ENCODE measurements around the gene MACROH2A2. TPM values are rescaled to one million over a fixed set of nuclear protein-coding genes. Genes with fewer than 3 reads are reported as not detected.

MACROH2A2 gene
- total and polyA plus RNA-seq, 2 experiments from 2014 or later: 11.6 to 16.2 TPM

- ATAC-seq (peak; percentile 87), DNase-seq (ENCODE audit: low spot score) (peak; percentile 84)
- no peaks in the 10 kb centered on the region for H3K27me3 ChIP-seq (ENCODE audit: insufficient read depth)
- H3K27me3 Mint-ChIP-seq (ENCODE audit: insufficient read depth, low read depth, poor library complexity): peaks cover 21% of the 10 kb centered on the region
- no peak overlapping the region for H3K27ac ChIP-seq (ENCODE audit: low read depth)
- H3F3A ChIP-seq (replicated peaks; ENCODE audit: low read depth): no peaks in the 10 kb centered on the region
- H3K9me3 Mint-ChIP-seq: no peaks in the 10 kb centered on the region
- TF ChIP-seq ZNF331 (CRISPR knock-in tag; IDR thresholded peaks at IDR 0.05; ENCODE audit: low read depth): no peak
- TF ChIP-seq, protein P1, sequence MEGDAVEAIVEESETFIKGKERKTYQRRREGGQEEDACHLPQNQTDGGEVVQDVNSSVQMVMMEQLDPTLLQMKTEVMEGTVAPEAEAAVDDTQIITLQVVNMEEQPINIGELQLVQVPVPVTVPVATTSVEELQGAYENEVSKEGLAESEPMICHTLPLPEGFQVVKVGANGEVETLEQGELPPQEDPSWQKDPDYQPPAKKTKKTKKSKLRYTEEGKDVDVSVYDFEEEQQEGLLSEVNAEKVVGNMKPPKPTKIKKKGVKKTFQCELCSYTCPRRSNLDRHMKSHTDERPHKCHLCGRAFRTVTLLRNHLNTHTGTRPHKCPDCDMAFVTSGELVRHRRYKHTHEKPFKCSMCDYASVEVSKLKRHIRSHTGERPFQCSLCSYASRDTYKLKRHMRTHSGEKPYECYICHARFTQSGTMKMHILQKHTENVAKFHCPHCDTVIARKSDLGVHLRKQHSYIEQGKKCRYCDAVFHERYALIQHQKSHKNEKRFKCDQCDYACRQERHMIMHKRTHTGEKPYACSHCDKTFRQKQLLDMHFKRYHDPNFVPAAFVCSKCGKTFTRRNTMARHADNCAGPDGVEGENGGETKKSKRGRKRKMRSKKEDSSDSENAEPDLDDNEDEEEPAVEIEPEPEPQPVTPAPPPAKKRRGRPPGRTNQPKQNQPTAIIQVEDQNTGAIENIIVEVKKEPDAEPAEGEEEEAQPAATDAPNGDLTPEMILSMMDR (conservative IDR thresholded peaks at IDR 0.05; ENCODE audit: low read depth in 2 of 2): peak; percentile 87 to 95
- no peak overlapping the region for H2AFZ ChIP-seq
- H3K4me2 ChIP-seq: no peak overlapping the region
- peak overlapping the region; percentile 39; the same call in 1 of the 2 replicates for H3K27ac Mint-ChIP-seq
- no peaks in the 10 kb centered on the region for H3K4me1 ChIP-seq (ENCODE audit: insufficient read depth)
- H3K36me3 ChIP-seq (ENCODE audit: insufficient read depth): no peaks in the 10 kb centered on the region
- H3K4me1 Mint-ChIP-seq: peaks cover 3% of the 10 kb centered on the region; the same call in 1 of the 3 replicates
- H4K20me1 ChIP-seq (replicated peaks; ENCODE audit: insufficient read depth): no peaks in the 10 kb centered on the region
- no peak overlapping the region for H3K4me3 ChIP-seq
- peaks cover 18% of the 10 kb centered on the region for H3K36me3 Mint-ChIP-seq (ENCODE audit: low read depth)
- H3K79me2 ChIP-seq (replicated peaks; ENCODE audit: insufficient read depth): no peaks in the 10 kb centered on the region
- no peaks in the 10 kb centered on the region for H3K9me2 ChIP-seq (ENCODE audit: insufficient read depth)
- H3K4me3 Mint-ChIP-seq: no peak overlapping the region
Observed at GRCh38 chr10:70115948-70116682, 63.5 kb downstream of the MACROH2A2 start.

DNA sequence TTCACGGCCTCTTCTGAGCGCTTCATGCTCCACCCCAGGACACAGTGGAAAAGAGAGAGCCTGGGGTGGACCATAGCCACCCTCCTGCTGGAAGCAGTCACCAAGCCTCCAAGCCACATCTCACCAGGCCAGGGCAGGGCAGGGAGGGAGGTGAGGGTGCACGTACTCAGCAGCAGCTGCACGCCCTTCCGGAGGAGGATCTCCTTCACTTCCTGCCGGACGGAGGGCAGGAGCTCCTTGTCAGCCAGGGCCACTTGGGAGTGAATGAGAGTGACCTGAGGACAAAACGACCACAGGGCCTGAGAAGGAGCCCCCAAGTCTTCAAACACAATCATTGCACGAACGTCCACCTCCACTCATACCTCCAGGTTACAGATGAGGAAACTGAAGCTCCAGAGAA lies 65.0 kb downstream of the MACROH2A2 start:
- no peak for ATAC-seq
- no peaks in the 10 kb centered on the region for H3K36me3 ChIP-seq (ENCODE audit: insufficient read depth)
- Mint-ChIP-seq H3K9me3 (no peaks in the 10 kb centered on the region), H3K27me3 (ENCODE audit: insufficient read depth, low read depth, poor library complexity) (peaks cover 20% of the 10 kb centered on the region), H3K27ac (no peak overlapping the region), H3K36me3 (ENCODE audit: low read depth) (peaks cover 11% of the 10 kb centered on the region; the same call in 2 of the 3 replicates), H3K4me3 (no peak overlapping the region), H3K4me1 (peaks cover 3% of the 10 kb centered on the region; the same call in 1 of the 3 replicates)
- no peaks in the 10 kb centered on the region for H3K9me2 ChIP-seq (ENCODE audit: insufficient read depth)
- H3K27me3 ChIP-seq (ENCODE audit: insufficient read depth): no peaks in the 10 kb centered on the region
- no peaks in the 10 kb centered on the region for H3K79me2 ChIP-seq (replicated peaks; ENCODE audit: insufficient read depth)
- H3K4me2 ChIP-seq: no peak overlapping the region
- H3K27ac ChIP-seq (ENCODE audit: low read depth): no peak overlapping the region
- H2AFZ ChIP-seq: no peak overlapping the region
- DNase-seq (ENCODE audit: low spot score): no peak
- H3K4me1 ChIP-seq (ENCODE audit: insufficient read depth): no peaks in the 10 kb centered on the region
- no peaks in the 10 kb centered on the region for H3F3A ChIP-seq (replicated peaks; ENCODE audit: low read depth)
- TF ChIP-seq REST (IDR thresholded peaks at IDR 0.05; ENCODE audit: unreplicated experiment): no peak
- TF ChIP-seq CREB1 (CRISPR knock-in tag; IDR thresholded peaks at IDR 0.05; ENCODE audit: low read depth): no peak
- TF ChIP-seq, protein P1 (conservative IDR thresholded peaks at IDR 0.05; ENCODE audit: low read depth in 2 of 2): no peak
- no peak for TF ChIP-seq EZH2 (IDR thresholded peaks at IDR 0.05; ENCODE audit: low read depth, unreplicated experiment)
- TF ChIP-seq EZH2phosphoT487 (IDR thresholded peaks at IDR 0.05; ENCODE audit: unreplicated experiment): no peak
- no peak overlapping the region for H3K4me3 ChIP-seq
- H4K20me1 ChIP-seq (replicated peaks; ENCODE audit: insufficient read depth): no peaks in the 10 kb centered on the region

Measured in GM23338 (cell line).